EH (cell line): ENCODE results near the gene CHN1.

Experiments used
- DNase-seq: peaks from one replicate; pipeline ENCODE4 v3.0.0-alpha.2; 2015; ENCODE audit warnings: low read depth

Gene CHN1

GRCh38 chr2:174826051-174826450 is 179.1 kb downstream of the CHN1 start:
- DNase-seq, result peak; percentile 79

GRCh38 chr2:174824068-174824467 is 181.1 kb downstream of the CHN1 start:
- DNase-seq, result no peak

GRCh38 chr2:174821628-174822027 is 183.6 kb downstream of the CHN1 start:
- no peak for DNase-seq

GRCh38 chr2:174820361-174820760 is 184.8 kb downstream of the CHN1 start:
- DNase-seq, result no peak

GRCh38 chr2:174815526-174815925 is 189.7 kb downstream of the CHN1 start:
- peak; percentile 75 for DNase-seq

GRCh38 chr2:174812037-174812436 is 193.1 kb downstream of the CHN1 start:
- DNase-seq, result no peak

- no peak for DNase-seq
Observed at GRCh38 chr2:174807931-174808330, 197.2 kb downstream of the CHN1 start.

GRCh38 chr2:174805803-174806202 is 199.4 kb downstream of the CHN1 start:
- DNase-seq, result no peak

GRCh38 chr2:174802459-174802858 is 202.7 kb downstream of the CHN1 start:
- DNase-seq, result peak; percentile 91

- peak; percentile 32 for DNase-seq
Observed at GRCh38 chr2:174800436-174801205, 204.6 kb downstream of the CHN1 start.

- no peak for DNase-seq
Observed at GRCh38 chr2:174798801-174799200, 206.4 kb downstream of the CHN1 start.

GRCh38 chr2:174797781-174798276 is 207.4 kb downstream of the CHN1 start:
- peak; percentile 95 for DNase-seq

GRCh38 chr2:174796319-174796771 is 208.8 kb downstream of the CHN1 start:
- DNase-seq, result peak; percentile 41

- peak; percentile 76 for DNase-seq
Observed at GRCh38 chr2:174794851-174795374, 210.3 kb downstream of the CHN1 start.

- DNase-seq, result no peak
Observed at GRCh38 chr2:174792309-174793025, 212.7 kb downstream of the CHN1 start.

GRCh38 chr2:174791746-174792280 is 213.4 kb downstream of the CHN1 start:
- no peak for DNase-seq

- no peak for DNase-seq
Observed at GRCh38 chr2:174791020-174791419, 214.2 kb downstream of the CHN1 start.

GRCh38 chr2:174789001-174789400 is 216.2 kb downstream of the CHN1 start:
- no peak for DNase-seq

GRCh38 chr2:174788291-174788929 is 216.8 kb downstream of the CHN1 start:
- peak; percentile 91 for DNase-seq

- DNase-seq, result peak; percentile 100
Observed at GRCh38 chr2:174787487-174788205, 217.5 kb downstream of the CHN1 start.

- no peak for DNase-seq
Observed at GRCh38 chr2:174786066-174786725, 219.0 kb downstream of the CHN1 start.
